ENCODE data around the gene PLAA.
"Not testable (repeated sequence)": the region's sequence is repeated elsewhere in the genome, so short reads cannot be mapped to it uniquely, and the experiment has no call there.

Gene PLAA

GRCh38 chr9:26928902-26929495, 18.0 kb downstream of the PLAA start:
- DNase-seq = no peak

GRCh38 chr9:26925609-26926008, 21.4 kb downstream of the PLAA start:
- no peak for DNase-seq

GRCh38 chr9:26919698-26920097, 27.3 kb downstream of the PLAA start:
- DNase-seq = no peak

GRCh38 chr9:26913138-26913668, 33.8 kb downstream of the PLAA start:
- no peak for DNase-seq

GRCh38 chr9:26904671-26905070, 42.4 kb downstream of the PLAA start:
- no peak for DNase-seq

- no peak for DNase-seq
Measured at GRCh38 chr9:26904070-26904469, 43.0 kb downstream of the PLAA start.

GRCh38 chr9:26893030-26893676, 53.9 kb downstream of the PLAA start:
- DNase-seq = no peak

GRCh38 chr9:26892251-26893029, 54.6 kb downstream of the PLAA start, which contains the start of gene CAAP1:
Gene CAAP1, minus strand, starts transcription at chr9:26892802. Its CDS starts 87 bp downstream, at chr9:26892715.
- peak; percentile 95 for DNase-seq

- no peak for DNase-seq
Measured at GRCh38 chr9:26891726-26892125, 55.3 kb downstream of the PLAA start.

- DNase-seq = no peak
Measured at GRCh38 chr9:26888271-26888670, 58.8 kb downstream of the PLAA start.

- no peak for DNase-seq
Measured at GRCh38 chr9:26882154-26882553, 64.9 kb downstream of the PLAA start.

GRCh38 chr9:26880262-26880661, 66.8 kb downstream of the PLAA start:
- no peak for DNase-seq

- DNase-seq = not testable (repeated sequence)
Measured at GRCh38 chr9:26875155-26875554, 71.9 kb downstream of the PLAA start.

- no peak for DNase-seq
Measured at GRCh38 chr9:26870292-26870691, 76.8 kb downstream of the PLAA start.

GRCh38 chr9:26863074-26863473, 84.0 kb downstream of the PLAA start:
- DNase-seq = no peak

GRCh38 chr9:26856413-26857032, 90.5 kb downstream of the PLAA start:
- DNase-seq = no peak

Data from activated CD8-positive, alpha-beta memory T cell treated with anti-CD3 and anti-CD28 coated beads for 24 hours (primary cell).